ENCODE measurements around the gene METTL23. TPM values are rescaled to one million over a fixed set of nuclear protein-coding genes. Genes with fewer than 3 reads are reported as not detected.
A peak's percentile ranks its signal among the peaks of the same experiment; 100 is the strongest.

Gene METTL23
- total and polyA plus RNA-seq, 11 donors: 22.1 to 33.7 (median 24.0) TPM

DNA sequence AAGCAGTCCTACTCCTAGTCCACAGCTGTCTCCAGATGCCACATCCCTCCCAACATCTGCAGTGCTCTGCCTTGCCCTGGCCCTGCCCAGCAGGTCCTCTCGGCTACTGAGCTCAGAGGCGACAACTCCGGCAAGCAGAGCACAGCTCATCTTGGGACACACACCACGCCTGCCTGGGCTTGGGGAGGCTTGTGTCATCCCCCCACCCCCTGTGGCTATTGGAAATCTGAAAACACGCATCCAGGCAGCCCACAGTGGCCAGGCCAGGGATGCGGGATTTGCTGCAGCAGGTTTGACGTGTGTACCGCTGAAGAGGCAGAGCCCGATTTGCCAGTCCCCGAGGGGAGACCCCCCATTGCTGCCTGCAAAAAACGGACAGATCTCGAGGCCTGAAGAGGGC lies 41.3 kb upstream of the METTL23 start:
- H3K36me3 ChIP-seq: peaks cover 0 to 47% (median 35%) of the 10 kb centered on the region in 9 donors
- peaks cover 23 to 99% (median 89%) of the 10 kb centered on the region in 12 donors for H3K4me1 ChIP-seq
- H3K27me3 ChIP-seq: no peaks in the 10 kb centered on the region
- ATAC-seq (no peak), DNase-seq (no peak)
- 66 to 85% (median 79%) methylated on average over 12 of the region's 12 CpGs for WGBS, 4 donors
- no peaks in the 10 kb centered on the region for H3K9me3 ChIP-seq
- no peak for TF ChIP-seq POLR2A (IDR thresholded peaks at IDR 0.05)
- TF ChIP-seq, protein P1, sequence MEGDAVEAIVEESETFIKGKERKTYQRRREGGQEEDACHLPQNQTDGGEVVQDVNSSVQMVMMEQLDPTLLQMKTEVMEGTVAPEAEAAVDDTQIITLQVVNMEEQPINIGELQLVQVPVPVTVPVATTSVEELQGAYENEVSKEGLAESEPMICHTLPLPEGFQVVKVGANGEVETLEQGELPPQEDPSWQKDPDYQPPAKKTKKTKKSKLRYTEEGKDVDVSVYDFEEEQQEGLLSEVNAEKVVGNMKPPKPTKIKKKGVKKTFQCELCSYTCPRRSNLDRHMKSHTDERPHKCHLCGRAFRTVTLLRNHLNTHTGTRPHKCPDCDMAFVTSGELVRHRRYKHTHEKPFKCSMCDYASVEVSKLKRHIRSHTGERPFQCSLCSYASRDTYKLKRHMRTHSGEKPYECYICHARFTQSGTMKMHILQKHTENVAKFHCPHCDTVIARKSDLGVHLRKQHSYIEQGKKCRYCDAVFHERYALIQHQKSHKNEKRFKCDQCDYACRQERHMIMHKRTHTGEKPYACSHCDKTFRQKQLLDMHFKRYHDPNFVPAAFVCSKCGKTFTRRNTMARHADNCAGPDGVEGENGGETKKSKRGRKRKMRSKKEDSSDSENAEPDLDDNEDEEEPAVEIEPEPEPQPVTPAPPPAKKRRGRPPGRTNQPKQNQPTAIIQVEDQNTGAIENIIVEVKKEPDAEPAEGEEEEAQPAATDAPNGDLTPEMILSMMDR (IDR thresholded peaks at IDR 0.05): no peak
- peak overlapping the region; percentile 10 to 99 (median 93) for H3K27ac ChIP-seq
- intact Hi-C loops (cut with DNase I): loop anchor here in 1 of 10 donors (10.0 kb wide), 2 partner anchors 49 to 131 kb away; partner anchors contain the start of genes MFSD11 and SRSF2
- H3K4me3 ChIP-seq: no peak overlapping the region

DNA sequence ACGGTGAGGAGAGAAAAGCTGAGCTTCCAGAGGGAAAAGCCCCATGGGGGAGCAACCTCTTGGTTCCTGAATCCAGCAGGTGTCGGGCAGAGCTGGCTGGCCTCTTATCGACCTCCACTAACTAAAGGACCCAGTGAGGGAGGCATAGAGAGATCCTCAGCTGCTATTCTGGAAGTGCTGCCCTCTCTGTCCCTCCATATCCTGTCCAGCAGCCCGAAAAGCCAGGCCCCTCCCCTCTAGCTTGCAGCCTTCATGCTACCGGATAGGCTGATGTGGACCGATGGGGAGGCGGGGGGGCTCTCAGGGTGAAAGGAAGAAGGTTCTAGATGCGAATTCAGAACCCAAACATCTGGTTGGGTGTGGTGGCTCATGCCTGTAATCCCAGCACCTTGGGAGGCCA lies 40.8 kb upstream of the METTL23 start:
- intact Hi-C loops (cut with DNase I): loop anchor here in 1 of 10 donors (10.0 kb wide), 2 partner anchors 49 to 131 kb away; partner anchors contain the start of genes MFSD11 and SRSF2
- H3K4me1 ChIP-seq: peaks cover 23 to 100% (median 93%) of the 10 kb centered on the region in 12 donors
- ATAC-seq: peak in 2 of 4 donors; percentile 9 to 23

DNA sequence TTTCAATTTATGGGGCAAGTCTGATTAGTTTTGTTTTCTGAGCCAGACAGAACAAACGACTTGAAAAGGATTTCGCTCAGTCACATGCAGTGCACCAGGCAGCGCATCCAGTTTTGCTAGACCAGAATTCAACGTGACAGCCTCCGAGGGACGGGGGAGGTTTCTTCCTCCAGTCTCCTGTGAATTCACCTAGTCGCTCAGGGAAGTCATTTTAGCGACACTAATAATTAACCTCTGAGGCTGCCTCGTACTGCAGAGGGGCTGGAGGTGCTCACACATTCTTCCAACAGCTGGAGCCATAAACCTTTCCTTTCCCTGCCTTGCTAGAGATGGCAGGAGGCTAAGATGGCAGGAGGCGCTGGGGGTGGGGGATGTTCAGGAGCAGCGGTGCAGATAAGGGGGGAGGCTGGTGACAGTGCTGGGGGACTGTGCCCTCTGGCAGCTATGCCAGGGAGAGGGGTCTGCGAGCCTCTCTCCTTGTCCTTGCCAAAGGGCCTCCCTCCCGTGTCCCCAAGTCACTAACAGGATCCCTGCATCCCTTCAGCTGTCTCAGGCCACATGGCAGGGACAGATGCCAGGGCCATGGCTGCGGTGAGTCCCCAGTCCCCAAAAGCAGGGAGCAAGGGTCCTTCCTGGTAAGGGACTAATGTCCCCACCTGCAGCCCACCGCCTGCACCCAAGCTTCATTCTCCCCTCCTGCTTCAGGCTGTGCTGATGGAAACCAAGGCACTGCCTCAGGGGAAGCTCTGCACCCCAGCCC lies 39.9 kb upstream of the METTL23 start:
- Histone ChIP-seq H3K4me3 (no peak overlapping the region), H3K27ac (peak overlapping the region; percentile 86 to 99 (median 93)), H3K27me3 (no peaks in the 10 kb centered on the region), H3K36me3 (peaks cover 0 to 38% (median 29%) of the 10 kb centered on the region in 9 donors), H3K4me1 (peaks cover 24 to 100% (median 93%) of the 10 kb centered on the region in 12 donors), H3K9me3 (no peaks in the 10 kb centered on the region)
- ATAC-seq (no peak), DNase-seq (peak in 1 of 5 donors; percentile 42)
- intact Hi-C loops (cut with DNase I): loop anchor here in 1 of 10 donors (10.0 kb wide), 2 partner anchors 48 to 132 kb away; partner anchors contain the start of genes MFSD11 and SRSF2
- WGBS, 4 donors: 51 to 66% (median 59%) methylated on average over 13 to 15 of the region's 15 CpGs
- no peak for TF ChIP-seq POLR2A (IDR thresholded peaks at IDR 0.05)
- TF ChIP-seq, protein P1 (IDR thresholded peaks at IDR 0.05): no peak

More for the DNA sequence above, 40.8 kb upstream of the METTL23 start:
- peak overlapping the region; percentile 10 to 99 (median 93) for H3K27ac ChIP-seq
- H3K9me3 ChIP-seq: no peaks in the 10 kb centered on the region
- H3K4me3 ChIP-seq: no peak overlapping the region
- DNase-seq: peak in 3 of 5 donors; percentile 61 to 76 (median 66)
- H3K36me3 ChIP-seq: peaks cover 0 to 42% (median 31%) of the 10 kb centered on the region in 9 donors
- TF ChIP-seq, protein P1 (IDR thresholded peaks at IDR 0.05): peak in 1 of 12 donors; percentile 8
- TF ChIP-seq POLR2A (IDR thresholded peaks at IDR 0.05): peak in 1 of 2 donors; percentile 11
- no peaks in the 10 kb centered on the region for H3K27me3 ChIP-seq
- WGBS, 4 donors: 25 to 55% (median 49%) methylated on average over 8 of the region's 8 CpGs
